Tibial nerve (tissue), 3 donors: ENCODE measurements around the gene RASA2.

Experiments
- POLR2A ChIP-seq, 2 donors: fragments of 450-650 bp; IDR thresholded peaks; one replicate each; pipeline ENCODE4 v1.6.1; 2017; ENCODE audit warnings: antibody characterized with exemption in 2 of 2, mild to moderate bottlenecking in 2 of 2, moderate library complexity in 2 of 2
- TF ChIP-seq, protein P1 (sequence below), 5 experiments: fragments of 200-600 bp in 3 of 5; fragments of 450-650 bp in 2 of 5; sonication (generic) in 3 of 5; IDR thresholded peaks; one replicate each; pipeline ENCODE4 v1.5.1; 2016 to 2019; ENCODE audit warnings: antibody characterized with exemption in 5 of 5, mild to moderate bottlenecking in 3 of 5, moderate library complexity in 2 of 5

DNA sequence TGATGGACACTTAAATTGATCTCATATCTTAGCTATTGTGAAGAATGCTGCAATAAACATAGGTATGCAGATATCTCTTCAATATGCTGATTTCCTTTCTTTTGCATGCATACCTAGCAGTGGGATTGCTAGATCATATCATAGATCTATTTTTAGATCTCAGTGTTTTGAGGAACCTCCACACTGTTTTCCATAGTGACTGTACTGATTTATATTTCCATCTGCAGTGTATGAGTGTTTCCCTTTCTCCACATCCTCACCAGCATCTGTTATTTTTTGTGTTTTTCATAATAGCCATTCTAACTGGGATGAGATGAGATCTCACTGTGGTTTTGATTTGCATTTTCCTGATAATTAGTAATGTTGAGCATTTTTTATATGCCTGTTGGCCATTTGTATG is 17.1 kb upstream of the RASA2 start:
- TF ChIP-seq POLR2A (IDR thresholded peaks at IDR 0.05) = no peak
- TF ChIP-seq, protein P1, sequence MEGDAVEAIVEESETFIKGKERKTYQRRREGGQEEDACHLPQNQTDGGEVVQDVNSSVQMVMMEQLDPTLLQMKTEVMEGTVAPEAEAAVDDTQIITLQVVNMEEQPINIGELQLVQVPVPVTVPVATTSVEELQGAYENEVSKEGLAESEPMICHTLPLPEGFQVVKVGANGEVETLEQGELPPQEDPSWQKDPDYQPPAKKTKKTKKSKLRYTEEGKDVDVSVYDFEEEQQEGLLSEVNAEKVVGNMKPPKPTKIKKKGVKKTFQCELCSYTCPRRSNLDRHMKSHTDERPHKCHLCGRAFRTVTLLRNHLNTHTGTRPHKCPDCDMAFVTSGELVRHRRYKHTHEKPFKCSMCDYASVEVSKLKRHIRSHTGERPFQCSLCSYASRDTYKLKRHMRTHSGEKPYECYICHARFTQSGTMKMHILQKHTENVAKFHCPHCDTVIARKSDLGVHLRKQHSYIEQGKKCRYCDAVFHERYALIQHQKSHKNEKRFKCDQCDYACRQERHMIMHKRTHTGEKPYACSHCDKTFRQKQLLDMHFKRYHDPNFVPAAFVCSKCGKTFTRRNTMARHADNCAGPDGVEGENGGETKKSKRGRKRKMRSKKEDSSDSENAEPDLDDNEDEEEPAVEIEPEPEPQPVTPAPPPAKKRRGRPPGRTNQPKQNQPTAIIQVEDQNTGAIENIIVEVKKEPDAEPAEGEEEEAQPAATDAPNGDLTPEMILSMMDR (IDR thresholded peaks at IDR 0.05) = no peak
